GM21825 (cell line): ENCODE data around the gene CACNA2D3.
"Not testable (repeated sequence)": the region's sequence is repeated elsewhere in the genome, so short reads cannot be mapped to it uniquely, and the experiment has no call there.

Experiments used
- ATAC-seq: cut with Tn5 transposase; IDR thresholded peaks from one replicate; pipeline ENCODE4 v1.9.1; 2021; ENCODE audit warnings: mild to moderate bottlenecking, moderate library complexity; ENCODE audit not compliant: unreplicated experiment

Gene CACNA2D3

GRCh38 chr3:54437271-54437670 lies 314.9 kb downstream of the CACNA2D3 start:
- no peak for ATAC-seq

GRCh38 chr3:54443561-54444161 lies 321.3 kb downstream of the CACNA2D3 start:
- ATAC-seq = no peak

- no peak for ATAC-seq
These were observed 323.3 kb downstream of the CACNA2D3 start for GRCh38 chr3:54445630-54446029.

GRCh38 chr3:54447427-54447826 lies 325.1 kb downstream of the CACNA2D3 start:
- ATAC-seq = no peak

GRCh38 chr3:54454806-54455205 lies 332.5 kb downstream of the CACNA2D3 start:
- ATAC-seq = no peak

- no peak for ATAC-seq
These were observed 336.0 kb downstream of the CACNA2D3 start for GRCh38 chr3:54458357-54458756.

GRCh38 chr3:54464554-54464953 lies 342.2 kb downstream of the CACNA2D3 start:
- ATAC-seq = not testable (repeated sequence)

GRCh38 chr3:54476891-54477290 lies 354.5 kb downstream of the CACNA2D3 start:
- ATAC-seq = no peak

- ATAC-seq = no peak
These were observed 359.4 kb downstream of the CACNA2D3 start for GRCh38 chr3:54481606-54482365.

GRCh38 chr3:54484334-54484733 lies 362.0 kb downstream of the CACNA2D3 start:
- ATAC-seq = no peak

GRCh38 chr3:54486317-54486716 lies 364.0 kb downstream of the CACNA2D3 start:
- no peak for ATAC-seq

- ATAC-seq = no peak
These were observed 365.9 kb downstream of the CACNA2D3 start for GRCh38 chr3:54488297-54488696.

- no peak for ATAC-seq
These were observed 371.9 kb downstream of the CACNA2D3 start for GRCh38 chr3:54494209-54494608.

- ATAC-seq = no peak
These were observed 384.3 kb downstream of the CACNA2D3 start for GRCh38 chr3:54506603-54507002.

GRCh38 chr3:54507876-54508460 lies 385.6 kb downstream of the CACNA2D3 start:
- ATAC-seq = no peak

- ATAC-seq = no peak
These were observed 388.2 kb downstream of the CACNA2D3 start for GRCh38 chr3:54510506-54510905.

- no peak for ATAC-seq
These were observed 389.5 kb downstream of the CACNA2D3 start for GRCh38 chr3:54511766-54512365.

- ATAC-seq = no peak
These were observed 391.7 kb downstream of the CACNA2D3 start for GRCh38 chr3:54514006-54514405.

GRCh38 chr3:54514416-54514815 lies 392.1 kb downstream of the CACNA2D3 start:
- ATAC-seq = no peak

GRCh38 chr3:54515441-54516213 lies 393.3 kb downstream of the CACNA2D3 start:
- no peak for ATAC-seq

- no peak for ATAC-seq
These were observed 395.1 kb downstream of the CACNA2D3 start for GRCh38 chr3:54517424-54517823.
